Gastrocnemius medialis (tissue), 4 donors: ENCODE results near the gene RUNX1. TPM values are rescaled to one million over a fixed set of nuclear protein-coding genes. Genes with fewer than 3 reads are reported as not detected.

Experiments
- ATAC-seq, 2 donors: fragments of 150-250 bp; one replicate each; pipeline ENCODE4 v1.9.1; 2016
- DNase-seq, 2 donors: peaks; one replicate each; pipeline ENCODE4 v3.0.0-alpha.2; 2019
- H3K27ac ChIP-seq, 4 donors: fragments of 200-600 bp; sonication (generic); 1 replicate in 1 of 4; 2 replicates in 3 of 4; pipeline ENCODE4 v1.5.1; 2016 to 2018; ENCODE audit warnings: mild to moderate bottlenecking in 2 of 4, moderate library complexity in 1 of 4
- H3K27me3 ChIP-seq, 3 donors: fragments of 200-600 bp; sonication (generic) in 2 of 3; 1 replicate in 1 of 3; 2 replicates in 2 of 3; pipeline versions ENCODE4 v1.5.1 to v1.6.0; 2016 to 2019; ENCODE audit warnings: mild to moderate bottlenecking in 1 of 3, moderate library complexity in 1 of 3
- H3K36me3 ChIP-seq, 2 donors: fragments of 200-600 bp; sonication (generic) in 1 of 2; one replicate each; pipeline ENCODE4 v1.5.1; 2017 to 2018
- H3K4me1 ChIP-seq, 2 donors: fragments of 200-600 bp; sonication (generic) in 1 of 2; one replicate each; pipeline ENCODE4 v1.5.1; 2016 to 2017; ENCODE audit warnings: mild to moderate bottlenecking in 2 of 2
- H3K4me3 ChIP-seq, 4 donors: fragments of 200-600 bp; sonication (generic) in 3 of 4; 1 replicate in 1 of 4; 2 replicates in 3 of 4; pipeline ENCODE4 v1.5.1; 2016 to 2019; ENCODE audit warnings: mild to moderate bottlenecking in 2 of 4
- H3K9me3 ChIP-seq, 3 donors: fragments of 200-600 bp; sonication (generic) in 2 of 3; 1 replicate in 1 of 3; 2 replicates in 2 of 3; pipeline ENCODE4 v1.5.1; 2016 to 2019
- CTCF ChIP-seq, 5 experiments: fragments of 450-650 bp in 3 of 5; fragments of 200-600 bp in 2 of 5; sonication (generic) in 2 of 5; IDR thresholded peaks in 4 of 5; conservative IDR thresholded peaks in 1 of 5; 1 replicate in 4 of 5; 2 replicates in 1 of 5; pipeline ENCODE4 v1.5.1; 2016 to 2019; ENCODE audit warnings: antibody characterized with exemption in 5 of 5, mild to moderate bottlenecking in 3 of 5, moderate library complexity in 3 of 5
- POLR2A ChIP-seq, 2 donors: fragments of 450-650 bp; IDR thresholded peaks; one replicate each; pipeline ENCODE4 v1.6.1; 2017; ENCODE audit warnings: antibody characterized with exemption in 2 of 2, mild to moderate bottlenecking in 2 of 2, moderate library complexity in 2 of 2
- in situ Hi-C, 4 donors: fragments of 200-750 bp; cut with MboI; loops; one replicate each; pipeline versions ENCODE4 v1.15.0 to v1.8.0; 2017; ENCODE audit warnings: low sequenced_read_pairs in 4 of 4
- intact Hi-C: fragments of 100-400 bp; cut with DNase I; formaldehyde crosslinking; loops from one replicate; pipeline ENCODE4 v1.15.1; 2023; ENCODE audit warnings: low total_unique reads
- total RNA-seq, 4 donors: library from RNA; depleted of rRNA; stranded (reverse); fragments of >200 nt; gene quantifications; one replicate each; pipeline versions ENCODE4 v1.1.0 to v1.2.3, GENCODE V29; 2016

Gene RUNX1
- total RNA-seq, 4 donors from 2014 or later: 8.0 to 20.9 (median 10.6) TPM

- in situ Hi-C loops (no loop called here), intact Hi-C loops (no loop called here)
- Histone ChIP-seq H3K36me3 (no peaks in the 10 kb centered on the region), H3K4me1 (no peaks in the 10 kb centered on the region), H3K27ac (no peak overlapping the region), H3K4me3 (no peak overlapping the region), H3K9me3 (no peaks in the 10 kb centered on the region), H3K27me3 (no peaks in the 10 kb centered on the region)
- ATAC-seq: no peak
- TF ChIP-seq POLR2A (IDR thresholded peaks at IDR 0.05) (no peak), CTCF (IDR thresholded peaks at IDR 0.05 in 4 of 5, conservative IDR thresholded peaks at IDR 0.05 in 1 of 5) (no peak)
- DNase-seq: no peak
Measured at GRCh38 chr21:34938089-34938764, 110.9 kb downstream of the RUNX1 start.

- in situ Hi-C loops: no loop called here
- H3K4me1 ChIP-seq: no peaks in the 10 kb centered on the region
Measured at GRCh38 chr21:34936883-34937563, 112.1 kb downstream of the RUNX1 start.

GRCh38 chr21:34936371-34936789 lies 112.7 kb downstream of the RUNX1 start:
- TF ChIP-seq POLR2A (IDR thresholded peaks at IDR 0.05) (no peak), CTCF (IDR thresholded peaks at IDR 0.05 in 4 of 5, conservative IDR thresholded peaks at IDR 0.05 in 1 of 5) (no peak)
- Histone ChIP-seq H3K9me3 (no peaks in the 10 kb centered on the region), H3K27ac (no peak overlapping the region), H3K4me3 (no peak overlapping the region), H3K4me1 (no peaks in the 10 kb centered on the region), H3K36me3 (no peaks in the 10 kb centered on the region), H3K27me3 (no peaks in the 10 kb centered on the region)
- in situ Hi-C loops (no loop called here), intact Hi-C loops (no loop called here)
- ATAC-seq (no peak), DNase-seq (no peak)

More at GRCh38 chr21:34936883-34937563, 112.1 kb downstream of the RUNX1 start:
- Histone ChIP-seq H3K9me3 (no peaks in the 10 kb centered on the region), H3K4me3 (no peak overlapping the region), H3K27me3 (no peaks in the 10 kb centered on the region), H3K27ac (no peak overlapping the region), H3K36me3 (no peaks in the 10 kb centered on the region)
- ATAC-seq: no peak
- no peak for DNase-seq
- TF ChIP-seq CTCF (IDR thresholded peaks at IDR 0.05 in 4 of 5, conservative IDR thresholded peaks at IDR 0.05 in 1 of 5): no peak
- no peak for TF ChIP-seq POLR2A (IDR thresholded peaks at IDR 0.05)
- intact Hi-C loops: no loop called here

GRCh38 chr21:34935898-34936297 lies 113.2 kb downstream of the RUNX1 start:
- no peak for ATAC-seq
- in situ Hi-C loops (no loop called here), intact Hi-C loops (no loop called here)
- H3K27me3 ChIP-seq: no peaks in the 10 kb centered on the region
- H3K36me3 ChIP-seq: no peaks in the 10 kb centered on the region
- no peaks in the 10 kb centered on the region for H3K4me1 ChIP-seq
- DNase-seq: no peak
- H3K9me3 ChIP-seq: no peaks in the 10 kb centered on the region
- H3K4me3 ChIP-seq: no peak overlapping the region
- H3K27ac ChIP-seq: no peak overlapping the region
- TF ChIP-seq CTCF (IDR thresholded peaks at IDR 0.05 in 4 of 5, conservative IDR thresholded peaks at IDR 0.05 in 1 of 5) (no peak), POLR2A (IDR thresholded peaks at IDR 0.05) (no peak)
